ENCODE measurements around the gene KCNIP3.

KCNIP3 gene

GRCh38 chr2:95330794-95331338 lies 33.7 kb downstream of the KCNIP3 start:
- DNase-seq: no peak

- DNase-seq: no peak
Measured at GRCh38 chr2:95331606-95332005, 34.5 kb downstream of the KCNIP3 start.

GRCh38 chr2:95332036-95332435 lies 34.9 kb downstream of the KCNIP3 start:
- no peak for DNase-seq

DNA sequence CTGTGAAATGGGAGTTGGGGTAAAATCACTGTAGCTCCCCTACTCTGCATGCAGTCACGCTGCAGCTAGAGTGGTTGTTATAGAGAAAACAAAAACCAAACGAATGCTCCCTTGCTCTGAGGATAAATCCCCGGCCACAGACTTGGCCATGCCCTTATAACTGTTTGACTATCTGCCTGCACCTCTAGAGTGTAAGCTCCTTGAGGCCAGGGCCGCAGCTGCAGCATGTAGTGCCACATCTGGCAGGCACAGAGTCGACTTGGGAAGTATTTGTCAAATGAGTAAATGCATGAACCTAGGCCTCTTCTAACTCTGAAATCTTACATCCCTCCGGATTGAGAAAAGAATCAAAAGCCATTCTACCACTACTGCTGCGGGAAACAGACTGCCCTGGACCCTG lies 35.9 kb downstream of the KCNIP3 start:
- no peak for DNase-seq

- DNase-seq: no peak
Measured at GRCh38 chr2:95333888-95334338, 36.8 kb downstream of the KCNIP3 start.

- no peak for DNase-seq
Measured at GRCh38 chr2:95334916-95335641, 37.9 kb downstream of the KCNIP3 start.

GRCh38 chr2:95336406-95336805 lies 39.3 kb downstream of the KCNIP3 start:
- DNase-seq: no peak

DNA sequence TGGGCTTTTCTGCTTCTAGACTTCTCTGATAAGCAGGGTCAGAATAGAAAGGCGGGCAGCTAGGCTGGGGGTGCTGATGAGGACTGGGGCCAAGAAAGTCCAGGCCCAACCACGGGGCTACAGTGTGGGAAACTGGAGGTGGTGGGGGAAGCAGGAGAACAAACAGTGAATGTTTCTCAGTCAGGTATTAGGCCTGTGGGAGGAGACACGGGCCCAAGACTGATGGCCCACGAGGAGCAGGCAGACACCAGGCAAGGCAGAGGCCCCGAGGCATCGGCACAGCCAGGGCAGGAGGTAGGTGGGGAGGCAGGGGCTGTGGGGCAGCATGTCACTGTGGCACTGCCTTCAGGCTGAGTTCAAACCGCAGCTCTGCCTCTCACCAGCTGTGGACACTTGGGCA lies 40.7 kb downstream of the KCNIP3 start:
- no peak for DNase-seq

DNA sequence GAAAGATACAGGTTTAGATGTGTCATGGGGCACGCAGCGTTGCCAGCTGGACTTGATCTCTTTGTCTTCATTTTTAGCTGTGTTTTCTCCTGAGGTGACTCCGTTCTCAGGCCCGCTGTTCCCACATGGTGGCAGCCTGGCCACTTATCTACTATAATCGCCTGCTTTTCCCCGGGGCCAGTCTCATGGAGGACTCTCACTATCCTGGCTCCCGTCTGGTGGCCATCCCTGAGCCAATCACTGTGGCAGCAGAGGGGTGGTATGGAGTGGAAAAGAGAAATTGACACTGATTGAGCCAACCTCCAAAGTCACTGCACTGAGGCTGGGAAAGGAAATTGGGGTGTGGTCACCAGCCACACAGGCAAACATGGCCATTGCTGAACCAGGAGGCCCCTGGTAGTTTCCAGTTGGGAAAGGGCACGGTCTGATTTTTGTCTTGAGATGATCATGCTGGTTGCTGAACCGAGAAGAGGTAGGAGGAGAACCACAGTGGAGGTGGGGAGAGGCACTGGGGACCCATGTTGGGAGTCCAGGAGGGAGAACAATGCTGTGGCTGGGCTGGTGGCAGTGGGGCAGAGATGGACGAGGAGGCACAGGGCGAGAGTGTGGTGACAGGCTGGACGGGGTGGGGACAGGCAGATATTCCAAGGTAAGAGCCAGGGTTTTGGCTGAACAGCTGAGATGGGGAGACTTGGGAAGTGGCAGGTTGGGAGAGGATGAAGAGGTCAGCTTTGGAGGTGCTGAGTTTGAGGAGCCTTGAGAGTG lies 45.6 kb downstream of the KCNIP3 start:
- no peak for DNase-seq

DNA sequence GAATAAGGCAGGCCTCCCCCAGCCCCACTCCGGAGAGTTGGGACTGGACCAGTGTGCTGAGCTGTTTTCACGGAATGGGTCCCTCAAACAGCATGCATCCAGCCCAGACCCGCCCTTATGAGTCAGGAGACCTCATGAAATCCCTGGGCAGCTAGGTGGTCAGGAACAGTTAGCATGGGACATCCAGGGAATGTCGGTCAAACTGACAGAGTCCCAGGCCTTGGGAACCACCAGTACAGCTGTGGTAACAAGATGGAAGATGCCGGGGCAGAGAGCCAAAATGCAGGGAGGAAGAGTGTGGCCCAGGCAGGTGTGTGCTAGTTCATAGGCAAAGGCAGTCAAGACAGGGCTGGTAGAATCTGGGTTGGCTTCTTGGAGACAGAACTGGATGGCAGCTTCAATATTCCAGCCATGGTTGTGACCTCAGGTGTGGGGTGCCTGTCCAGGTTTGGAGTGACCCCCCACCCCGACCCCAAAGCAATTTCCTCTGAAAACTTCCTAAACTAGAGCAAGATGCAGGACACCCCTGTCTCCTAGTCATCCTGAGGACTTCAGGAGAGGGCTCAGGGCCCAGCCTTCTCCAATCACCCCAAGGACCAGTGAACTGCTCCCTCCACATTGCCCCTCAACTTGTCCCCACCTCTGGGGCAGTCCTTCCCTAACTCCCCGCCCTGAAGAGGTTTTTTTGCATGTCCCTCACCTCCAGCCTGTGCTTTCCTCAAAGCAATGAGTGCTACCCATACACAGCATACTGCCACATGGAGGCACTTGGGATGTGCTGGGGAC lies 46.5 kb downstream of the KCNIP3 start:
- DNase-seq: no peak

GRCh38 chr2:95344215-95344583 lies 47.1 kb downstream of the KCNIP3 start:
- no peak for DNase-seq

GRCh38 chr2:95344656-95345055 lies 47.5 kb downstream of the KCNIP3 start:
- DNase-seq: no peak

DNA sequence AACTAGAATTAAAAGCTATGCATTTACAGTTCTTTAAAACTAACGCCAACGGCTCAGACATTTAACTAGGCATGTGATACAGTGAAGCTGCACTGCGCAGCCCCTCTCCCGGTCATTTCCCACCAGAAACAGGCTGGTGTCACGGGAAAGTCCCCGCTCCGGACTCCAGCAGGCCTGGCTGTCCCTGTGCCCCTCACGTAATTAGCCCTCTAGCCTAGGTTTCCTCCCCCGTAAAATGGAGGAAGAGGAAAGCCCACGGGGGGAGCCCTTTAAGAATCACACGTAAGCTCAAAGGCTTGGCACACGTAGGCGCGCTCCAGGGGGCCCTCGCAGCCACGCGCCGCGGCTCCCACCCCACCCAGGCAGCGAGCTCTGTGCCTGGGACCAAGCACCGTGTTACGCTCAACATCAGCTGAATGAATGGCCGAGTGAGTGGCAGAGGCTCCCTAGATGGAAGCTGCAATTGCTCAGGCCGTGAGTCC lies 48.0 kb downstream of the KCNIP3 start:
- DNase-seq: no peak

GRCh38 chr2:95345563-95346230 lies 48.5 kb downstream of the KCNIP3 start:
- DNase-seq: peak; percentile 56

DNA sequence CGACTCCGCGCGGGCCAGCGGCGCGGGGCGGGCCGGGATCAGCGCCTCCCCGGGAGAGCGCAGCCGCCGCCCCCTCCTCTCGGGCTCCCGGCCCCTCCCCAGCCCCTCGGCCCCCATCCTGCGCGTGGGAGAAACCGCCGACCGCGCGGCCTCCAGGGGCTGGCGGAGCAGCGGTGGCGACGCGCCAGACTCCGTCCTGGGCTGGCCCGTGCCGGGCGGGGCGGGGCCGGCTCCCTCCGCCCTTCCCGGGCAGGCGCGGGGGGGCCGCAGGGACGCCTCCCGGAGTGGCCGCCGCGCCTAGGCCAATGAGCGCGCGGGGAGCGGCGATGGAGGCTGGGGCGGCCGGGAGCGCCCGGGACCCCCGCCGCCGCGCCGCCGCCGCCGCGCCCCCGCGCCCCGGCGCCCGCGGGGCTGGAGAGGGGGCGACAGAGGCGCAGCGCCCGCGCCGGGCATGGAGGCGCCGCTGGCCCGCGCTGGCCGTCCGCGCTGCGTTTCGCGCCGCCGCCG lies 49.1 kb downstream of the KCNIP3 start:
- DNase-seq: peak; percentile 20

DNA sequence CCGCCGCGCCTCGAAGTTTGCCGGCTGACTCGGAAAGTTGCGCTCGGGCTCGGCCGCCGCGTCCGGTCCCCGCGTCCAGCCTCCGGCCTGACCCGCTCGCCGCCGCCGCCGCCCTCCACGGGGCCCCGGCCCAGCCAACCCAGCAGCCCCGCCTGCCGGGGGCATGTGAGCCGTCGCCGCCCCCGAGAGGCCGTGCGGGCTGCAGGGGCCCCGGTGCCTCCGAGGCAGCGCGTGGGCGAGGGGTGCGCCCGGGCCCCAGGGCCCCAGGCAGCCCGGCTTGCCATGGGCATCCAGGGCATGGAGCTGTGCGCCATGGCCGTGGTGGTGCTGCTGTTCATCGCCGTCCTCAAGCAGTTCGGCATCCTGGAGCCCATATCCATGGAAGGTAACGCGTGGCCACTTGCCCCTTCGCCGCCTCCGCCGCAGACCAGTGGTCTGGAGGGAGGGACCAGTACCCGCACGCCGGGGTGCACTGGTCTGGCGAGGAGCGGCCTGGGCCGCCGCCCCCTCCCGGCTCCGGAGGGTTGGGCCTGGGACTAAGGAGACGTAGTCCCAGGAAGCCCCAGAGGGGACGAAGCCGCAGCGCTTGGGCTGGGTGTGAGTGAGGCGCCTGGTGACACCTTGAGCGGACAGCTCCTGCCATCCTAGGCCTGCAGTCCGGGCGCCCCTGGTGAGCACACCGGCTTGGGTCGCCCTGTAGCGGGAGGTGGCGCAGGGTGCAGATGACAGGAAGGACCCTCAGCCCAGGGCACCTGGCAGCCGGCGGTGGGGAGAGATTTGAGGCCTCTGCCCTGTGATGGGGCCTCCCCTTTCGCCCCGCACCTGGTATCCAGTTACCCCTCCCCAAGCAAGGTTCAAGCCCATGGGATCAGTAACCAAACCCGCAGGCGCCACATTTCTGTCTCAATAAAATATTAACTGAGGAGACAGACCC lies 49.9 kb downstream of the KCNIP3 start:
- DNase-seq: no peak

GRCh38 chr2:95347681-95348608 lies 50.8 kb downstream of the KCNIP3 start:
- DNase-seq: no peak

- DNase-seq: no peak
Measured at GRCh38 chr2:95348609-95349567, 51.7 kb downstream of the KCNIP3 start.
